ENCODE measurements around the gene PACC1.
A peak's percentile ranks its signal among the peaks of the same experiment; 100 is the strongest.

PACC1 gene

GRCh38 chr1:212414328-212415106 lies at the start of gene PACC1:
Gene PACC1, minus strand, starts transcription at chr1:212414886. Its CDS starts 129 bp downstream, at chr1:212414757.
- DNase-seq: peak; percentile 93

GRCh38 chr1:212463565-212464285 lies 49.0 kb upstream of the PACC1 start:
- DNase-seq: no peak

DNA sequence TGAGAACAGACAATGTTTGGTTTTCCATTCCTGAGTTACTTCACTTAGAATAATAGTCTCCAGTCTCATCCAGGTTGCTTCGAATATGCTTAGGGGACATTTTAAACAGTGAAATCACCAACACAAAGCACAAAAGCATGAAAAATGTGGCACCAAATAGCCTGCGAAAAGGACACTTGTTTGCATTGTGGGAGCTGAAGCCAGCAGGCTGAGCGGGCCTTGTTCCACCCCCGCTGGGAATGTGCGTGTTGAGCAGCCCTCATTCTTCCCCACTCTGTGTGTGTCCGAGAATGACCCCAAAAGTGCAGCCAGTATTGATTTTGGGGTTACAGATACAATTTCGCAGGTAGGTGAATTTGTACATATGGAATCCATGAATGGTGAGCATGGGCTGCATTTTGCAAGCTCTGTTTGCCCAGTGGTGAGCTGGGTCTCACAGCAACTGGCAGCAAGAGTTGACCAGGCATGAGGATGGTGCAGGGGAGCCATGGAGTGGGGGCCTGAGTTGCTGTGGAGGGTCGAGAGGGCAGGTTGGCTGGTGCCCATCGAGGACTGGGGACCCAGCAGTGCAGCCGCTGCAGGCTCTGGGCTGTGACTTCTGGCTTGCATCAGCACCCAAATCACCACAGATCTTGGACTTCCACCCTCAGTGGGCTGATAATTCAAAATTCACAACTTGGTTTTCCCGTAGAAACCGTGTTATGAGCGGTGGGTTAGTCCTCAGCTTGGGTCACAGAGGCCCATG lies 47.4 kb upstream of the PACC1 start:
- no peak for DNase-seq

DNA sequence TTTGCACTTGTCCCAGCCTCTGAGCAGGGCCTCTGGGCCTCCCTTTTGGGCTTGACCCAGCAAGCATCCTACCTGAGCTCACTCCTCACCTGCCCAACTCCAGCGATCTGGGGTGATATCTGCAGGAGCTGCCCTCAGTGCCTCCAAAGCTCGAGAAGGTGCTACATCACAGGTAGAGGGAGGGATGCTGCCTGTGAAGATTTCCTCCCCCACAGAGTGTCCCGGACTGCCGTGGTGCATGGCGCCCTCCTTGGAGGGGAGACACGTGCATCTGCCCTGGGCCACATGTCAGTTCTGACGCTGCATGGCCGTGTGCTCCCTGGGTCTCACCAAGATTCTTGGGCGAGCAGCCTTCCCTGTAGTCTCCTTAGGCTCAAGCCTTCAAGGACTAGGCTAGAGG lies 45.7 kb upstream of the PACC1 start:
- DNase-seq: no peak

GRCh38 chr1:212459656-212460055 lies 45.0 kb upstream of the PACC1 start:
- DNase-seq: no peak

DNA sequence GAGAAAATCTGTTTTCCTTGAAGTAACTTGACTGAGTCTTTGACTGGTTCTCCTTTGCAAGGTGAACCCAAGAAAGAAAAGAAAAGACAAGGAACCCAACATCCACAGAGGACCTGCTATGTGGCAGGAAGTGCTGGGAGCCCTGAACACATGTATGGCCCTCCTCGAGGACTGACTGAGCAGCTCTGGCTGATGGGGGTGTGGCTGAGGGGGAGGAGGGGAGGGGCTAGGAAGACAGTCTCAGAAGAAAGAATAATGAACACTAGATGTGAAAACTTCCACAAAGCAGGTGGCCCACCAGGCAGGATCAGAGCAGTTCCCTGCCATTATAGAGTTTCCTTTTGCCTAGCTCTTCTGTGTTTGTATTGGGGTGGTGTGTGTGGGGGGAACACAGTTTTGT lies 44.1 kb upstream of the PACC1 start:
- no peak for DNase-seq

- peak; percentile 65 for DNase-seq
These were observed 43.2 kb upstream of the PACC1 start for GRCh38 chr1:212457740-212458338.

GRCh38 chr1:212455803-212456528 lies 41.3 kb upstream of the PACC1 start:
- peak; percentile 80 for DNase-seq

DNA sequence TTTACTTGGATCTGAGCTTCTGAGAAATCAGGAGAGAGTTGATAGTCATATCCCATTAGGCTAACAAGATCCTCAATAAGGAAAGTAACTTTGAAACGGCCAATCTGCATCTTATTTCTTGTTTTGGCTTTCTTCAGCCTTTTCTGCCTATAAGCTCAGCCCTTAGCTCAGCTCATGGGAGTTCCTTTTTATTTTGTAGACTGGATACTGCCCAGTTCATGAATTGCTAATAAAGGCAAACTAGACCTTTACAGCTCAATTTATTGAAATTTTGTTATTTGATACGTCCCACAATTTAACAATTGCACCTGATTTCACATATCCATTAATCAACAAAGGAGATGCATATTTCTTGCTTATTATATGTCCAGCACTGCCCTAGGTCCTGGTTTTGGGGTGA lies 40.7 kb upstream of the PACC1 start:
- DNase-seq: no peak

- no peak for DNase-seq
These were observed 40.1 kb upstream of the PACC1 start for GRCh38 chr1:212454741-212455140.

GRCh38 chr1:212453156-212453857 lies 38.6 kb upstream of the PACC1 start:
- DNase-seq: no peak

GRCh38 chr1:212452323-212453155 lies 37.9 kb upstream of the PACC1 start:
- no peak for DNase-seq

- no peak for DNase-seq
These were observed 37.0 kb upstream of the PACC1 start for GRCh38 chr1:212451416-212452322.

DNA sequence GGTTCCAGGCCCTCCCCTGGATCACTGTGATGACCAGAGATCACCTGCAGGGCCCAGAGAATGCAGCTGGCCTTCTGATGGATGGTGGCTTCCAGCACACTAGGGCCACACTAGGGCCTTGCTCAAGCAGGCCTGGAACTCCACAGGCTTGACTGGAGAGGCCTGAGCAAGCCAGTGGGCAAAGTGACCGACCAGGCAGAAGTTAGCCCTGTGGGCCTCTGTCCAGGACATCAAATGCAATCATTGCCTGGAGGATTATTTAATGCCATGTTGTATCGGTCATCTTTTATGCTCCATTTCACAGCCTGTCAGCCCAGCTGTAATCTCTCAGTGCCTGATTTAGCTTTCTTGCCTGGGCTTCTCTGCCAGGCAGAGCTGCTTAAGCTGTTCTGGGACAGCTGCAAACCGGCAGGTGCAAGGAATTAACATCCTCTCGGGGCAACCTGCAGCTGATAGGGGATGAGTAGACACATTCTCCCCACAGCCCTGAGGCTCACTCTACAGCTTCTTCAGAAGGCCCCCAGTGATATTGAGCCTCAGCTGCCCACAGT lies 35.7 kb upstream of the PACC1 start:
- no peak for DNase-seq

DNA sequence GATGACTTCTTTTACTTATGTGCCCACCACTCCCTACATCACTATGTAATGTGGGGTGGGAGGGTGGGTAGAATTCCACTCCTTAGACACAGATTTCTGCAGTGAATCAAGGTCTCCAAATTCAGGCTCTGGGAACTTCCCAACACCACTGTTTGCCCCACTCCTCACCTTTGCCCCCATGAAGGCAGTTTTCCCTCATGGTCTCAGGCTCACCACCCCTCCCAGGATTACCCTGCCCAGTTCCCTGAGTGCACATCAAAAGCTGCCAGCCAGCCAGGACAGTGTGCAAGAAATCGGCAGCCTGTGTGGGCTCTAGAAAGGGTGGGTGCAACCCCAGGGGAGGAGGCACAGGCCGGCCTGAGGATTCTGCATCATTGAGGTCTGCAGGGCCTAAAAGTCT lies 32.8 kb upstream of the PACC1 start:
- DNase-seq: no peak

- no peak for DNase-seq
These were observed 31.6 kb upstream of the PACC1 start for GRCh38 chr1:212446333-212446732.

GRCh38 chr1:212442408-212442807 lies 27.7 kb upstream of the PACC1 start:
- no peak for DNase-seq

DNA sequence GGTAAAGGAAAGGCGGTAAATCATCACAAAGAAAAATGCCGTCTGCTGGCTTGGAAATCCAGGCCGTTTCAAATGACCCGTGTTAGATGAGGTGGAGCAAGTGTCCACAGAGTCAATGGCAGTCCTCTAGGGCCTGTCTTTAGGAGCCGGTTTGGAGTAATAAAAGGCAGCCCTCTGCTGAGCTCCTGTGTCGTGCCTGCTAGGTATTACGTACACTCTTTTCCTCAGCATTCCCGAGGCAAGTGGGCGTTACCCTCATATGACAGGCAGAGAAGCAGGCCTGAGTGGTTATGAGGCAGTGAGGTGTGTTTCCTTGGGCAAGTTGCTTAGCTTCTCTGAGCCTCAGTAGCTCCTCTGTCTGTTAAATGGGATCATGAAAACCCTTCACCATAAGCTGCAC lies 25.7 kb upstream of the PACC1 start:
- DNase-seq: no peak

- no peak for DNase-seq
These were observed 24.1 kb upstream of the PACC1 start for GRCh38 chr1:212438831-212439237.

Measured in CD4-positive, alpha-beta T cell treated with Interleukin-10 for 1 hour (primary cell).